ENCODE results near the gene GNAI1. TPM values are rescaled to one million over a fixed set of nuclear protein-coding genes. Genes with fewer than 3 reads are reported as not detected.

GNAI1 gene
- total RNA-seq, 2 experiments from 2014 or later, result 1.7 to 2.8 TPM

DNA sequence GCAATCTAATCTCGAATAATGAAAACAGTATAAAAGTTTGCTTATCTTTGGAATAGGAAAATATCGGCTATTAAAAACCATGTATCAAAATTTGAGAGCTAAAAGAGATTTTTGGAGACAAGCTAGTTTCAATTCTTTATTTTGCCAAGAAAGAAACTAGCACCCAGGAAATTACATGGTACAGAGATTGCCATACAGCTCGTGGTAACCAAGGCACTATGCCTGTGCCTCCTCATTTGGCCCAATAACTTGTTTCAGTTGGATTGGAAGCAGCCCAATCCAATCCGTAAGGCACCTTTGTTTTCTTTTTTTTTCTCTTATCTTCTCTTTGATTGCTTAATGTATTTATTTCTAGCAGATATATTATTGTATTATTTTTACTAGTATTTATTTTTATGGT is 55.0 kb downstream of the GNAI1 start:
- Mint-ChIP-seq H3K9me3 (peaks cover 1% of the 10 kb centered on the region), H3K4me3 (no peak overlapping the region), H3K27ac (no peak overlapping the region), H3K4me1 (ENCODE audit: low read depth) (no peaks in the 10 kb centered on the region), H3K36me3 (ENCODE audit: low read depth) (peaks cover 1% of the 10 kb centered on the region), H3K27me3 (no peaks in the 10 kb centered on the region)
- no peak for ATAC-seq
- POLR2A ChIA-PET, result no interaction called here
- DNase-seq, result no peak
- intact Hi-C loops (cut with micrococcal nuclease), result no loop called here
- CTCF ChIA-PET, result interaction anchor here (0.7 kb wide), 1 partner anchor 40 kb away, joined by 3 read pairs; no protein-coding TSS in a partner anchor
- TF ChIP-seq, protein P1, sequence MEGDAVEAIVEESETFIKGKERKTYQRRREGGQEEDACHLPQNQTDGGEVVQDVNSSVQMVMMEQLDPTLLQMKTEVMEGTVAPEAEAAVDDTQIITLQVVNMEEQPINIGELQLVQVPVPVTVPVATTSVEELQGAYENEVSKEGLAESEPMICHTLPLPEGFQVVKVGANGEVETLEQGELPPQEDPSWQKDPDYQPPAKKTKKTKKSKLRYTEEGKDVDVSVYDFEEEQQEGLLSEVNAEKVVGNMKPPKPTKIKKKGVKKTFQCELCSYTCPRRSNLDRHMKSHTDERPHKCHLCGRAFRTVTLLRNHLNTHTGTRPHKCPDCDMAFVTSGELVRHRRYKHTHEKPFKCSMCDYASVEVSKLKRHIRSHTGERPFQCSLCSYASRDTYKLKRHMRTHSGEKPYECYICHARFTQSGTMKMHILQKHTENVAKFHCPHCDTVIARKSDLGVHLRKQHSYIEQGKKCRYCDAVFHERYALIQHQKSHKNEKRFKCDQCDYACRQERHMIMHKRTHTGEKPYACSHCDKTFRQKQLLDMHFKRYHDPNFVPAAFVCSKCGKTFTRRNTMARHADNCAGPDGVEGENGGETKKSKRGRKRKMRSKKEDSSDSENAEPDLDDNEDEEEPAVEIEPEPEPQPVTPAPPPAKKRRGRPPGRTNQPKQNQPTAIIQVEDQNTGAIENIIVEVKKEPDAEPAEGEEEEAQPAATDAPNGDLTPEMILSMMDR (IDR thresholded peaks at IDR 0.05), result no peak

DNA sequence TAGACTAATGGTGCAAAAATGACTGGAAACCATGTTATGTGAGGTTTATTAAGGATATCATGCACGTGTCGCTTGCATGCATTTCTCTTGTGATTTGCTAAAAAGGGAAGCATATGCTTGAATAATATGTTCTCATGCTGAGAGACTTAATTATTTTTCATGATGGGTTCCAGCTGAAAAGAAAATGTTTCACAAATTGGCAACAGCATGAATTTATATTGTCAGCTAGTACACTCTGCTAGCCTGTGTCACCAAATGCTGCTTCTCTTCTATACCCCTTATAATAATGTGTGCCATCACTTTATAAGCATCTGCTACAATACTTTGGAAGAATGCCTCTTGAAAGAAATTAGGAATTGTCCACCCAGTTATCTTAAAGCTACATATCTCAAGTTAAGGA is 63.0 kb downstream of the GNAI1 start:
- DNase-seq, result no peak
- Mint-ChIP-seq H3K27ac (no peak overlapping the region), H3K27me3 (no peaks in the 10 kb centered on the region), H3K4me3 (no peak overlapping the region), H3K36me3 (ENCODE audit: low read depth) (no peaks in the 10 kb centered on the region), H3K9me3 (no peaks in the 10 kb centered on the region), H3K4me1 (ENCODE audit: low read depth) (no peaks in the 10 kb centered on the region)
- TF ChIP-seq, protein P1 (IDR thresholded peaks at IDR 0.05), result no peak
- CTCF ChIA-PET, result no interaction called here
- intact Hi-C loops (cut with micrococcal nuclease), result no loop called here
- POLR2A ChIA-PET, result no interaction called here
- ATAC-seq, result no peak

DNA sequence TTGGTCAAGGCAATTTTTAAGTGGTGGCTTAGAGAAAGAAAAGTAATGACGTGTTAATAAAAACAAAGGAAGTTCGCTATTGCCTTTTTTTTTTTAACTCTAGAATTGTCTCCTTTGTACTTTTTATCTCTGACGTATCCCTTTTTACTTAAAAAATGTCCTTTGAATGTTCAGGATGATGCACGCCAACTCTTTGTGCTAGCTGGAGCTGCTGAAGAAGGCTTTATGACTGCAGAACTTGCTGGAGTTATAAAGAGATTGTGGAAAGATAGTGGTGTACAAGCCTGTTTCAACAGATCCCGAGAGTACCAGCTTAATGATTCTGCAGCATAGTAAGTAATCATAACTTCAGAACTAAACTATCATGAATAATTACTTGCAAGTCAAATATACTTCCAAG is 64.4 kb downstream of the GNAI1 start:
- TF ChIP-seq, protein P1 (IDR thresholded peaks at IDR 0.05), result no peak
- ATAC-seq (no peak), DNase-seq (no peak)
- Mint-ChIP-seq H3K4me3 (no peak overlapping the region), H3K9me3 (no peaks in the 10 kb centered on the region), H3K36me3 (ENCODE audit: low read depth) (no peaks in the 10 kb centered on the region), H3K4me1 (ENCODE audit: low read depth) (no peaks in the 10 kb centered on the region), H3K27me3 (no peaks in the 10 kb centered on the region), H3K27ac (no peak overlapping the region)
- intact Hi-C loops (cut with micrococcal nuclease), result no loop called here
- ChIA-PET CTCF (interaction anchor here (0.7 kb wide), 1 partner anchor 67 kb away, joined by 3 read pairs; no protein-coding TSS in a partner anchor), POLR2A (no interaction called here)

DNA sequence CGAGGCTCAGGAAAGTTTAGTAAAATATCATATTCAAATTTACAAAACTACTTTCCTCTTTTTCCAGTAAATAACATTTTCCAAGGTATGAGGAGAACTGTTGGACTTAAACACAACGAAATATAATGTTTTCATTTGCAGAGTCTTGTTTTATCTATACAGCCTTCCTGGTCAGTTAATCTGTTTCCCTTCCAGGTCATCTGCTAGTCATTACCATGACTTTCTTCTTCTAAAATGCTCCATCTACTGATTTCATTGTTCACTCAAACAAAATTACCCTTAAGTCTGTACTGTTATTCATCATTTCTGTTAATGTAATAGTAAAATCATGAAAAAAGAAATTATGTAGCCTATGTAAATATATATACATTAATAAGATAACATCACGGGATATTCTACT is 69.8 kb downstream of the GNAI1 start:
- Mint-ChIP-seq H3K4me3 (no peak overlapping the region), H3K36me3 (ENCODE audit: low read depth) (no peaks in the 10 kb centered on the region), H3K27me3 (no peaks in the 10 kb centered on the region), H3K27ac (no peak overlapping the region), H3K9me3 (no peaks in the 10 kb centered on the region), H3K4me1 (ENCODE audit: low read depth) (no peaks in the 10 kb centered on the region)
- ChIA-PET CTCF (no interaction called here), POLR2A (no interaction called here)
- DNase-seq, result no peak
- TF ChIP-seq, protein P1 (IDR thresholded peaks at IDR 0.05), result no peak
- no peak for ATAC-seq
- intact Hi-C loops (cut with micrococcal nuclease), result no loop called here

DNA sequence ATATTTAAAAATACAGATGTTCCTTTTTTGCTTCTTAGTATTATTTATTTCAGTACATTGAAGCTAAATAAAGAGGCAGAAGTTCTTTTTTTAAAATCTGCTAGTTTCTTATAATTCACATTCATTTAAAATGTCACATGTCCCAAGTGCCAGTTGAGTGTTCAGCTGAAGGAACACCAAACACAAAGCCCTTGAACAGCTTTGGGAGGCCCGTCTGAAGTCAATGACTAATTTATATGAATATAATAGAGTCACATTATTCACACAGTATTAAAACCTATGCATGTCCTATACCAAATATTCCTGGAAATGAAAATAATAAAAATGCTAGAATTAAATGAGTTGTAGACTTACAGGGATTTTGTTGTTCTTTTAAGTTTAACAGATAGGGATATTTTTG is 70.3 kb downstream of the GNAI1 start:
- POLR2A ChIA-PET, result no interaction called here
- TF ChIP-seq, protein P1 (IDR thresholded peaks at IDR 0.05), result no peak
- no peaks in the 10 kb centered on the region for H3K9me3 Mint-ChIP-seq
- ATAC-seq, result no peak
- H3K36me3 Mint-ChIP-seq (ENCODE audit: low read depth), result no peaks in the 10 kb centered on the region
- CTCF ChIA-PET, result no interaction called here
- no peaks in the 10 kb centered on the region for H3K27me3 Mint-ChIP-seq
- no peak overlapping the region for H3K4me3 Mint-ChIP-seq
- DNase-seq, result no peak
- H3K4me1 Mint-ChIP-seq (ENCODE audit: low read depth), result no peaks in the 10 kb centered on the region
- no peak overlapping the region for H3K27ac Mint-ChIP-seq
- intact Hi-C loops (cut with micrococcal nuclease), result no loop called here

Data from activated CD8-positive, alpha-beta T cell treated with anti-CD3 and anti-CD28 coated beads for 36 hours (primary cell).